Measurements from ENCODE around the gene HAL.

HAL gene

DNA sequence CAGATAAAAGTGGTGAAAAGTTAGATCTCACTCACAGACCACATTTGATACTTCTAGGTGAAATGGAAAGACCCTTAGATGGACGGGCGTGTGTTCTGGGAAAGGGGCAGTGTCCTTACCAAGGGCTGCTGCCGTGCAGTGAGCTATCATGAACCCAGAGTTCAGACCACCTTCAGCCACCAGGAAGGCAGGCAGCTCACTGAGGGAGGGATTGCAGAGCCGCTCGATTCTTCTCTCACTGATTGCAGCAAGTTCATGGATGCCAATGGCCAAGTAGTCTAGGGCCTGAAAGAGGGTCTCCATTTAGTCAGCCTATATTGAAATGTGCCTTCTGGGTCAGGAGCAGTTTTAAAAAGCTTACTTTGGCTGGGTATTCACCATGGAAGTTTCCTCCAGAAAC, 15.7 kb downstream of the HAL start:
- TF ChIP-seq, protein P1, sequence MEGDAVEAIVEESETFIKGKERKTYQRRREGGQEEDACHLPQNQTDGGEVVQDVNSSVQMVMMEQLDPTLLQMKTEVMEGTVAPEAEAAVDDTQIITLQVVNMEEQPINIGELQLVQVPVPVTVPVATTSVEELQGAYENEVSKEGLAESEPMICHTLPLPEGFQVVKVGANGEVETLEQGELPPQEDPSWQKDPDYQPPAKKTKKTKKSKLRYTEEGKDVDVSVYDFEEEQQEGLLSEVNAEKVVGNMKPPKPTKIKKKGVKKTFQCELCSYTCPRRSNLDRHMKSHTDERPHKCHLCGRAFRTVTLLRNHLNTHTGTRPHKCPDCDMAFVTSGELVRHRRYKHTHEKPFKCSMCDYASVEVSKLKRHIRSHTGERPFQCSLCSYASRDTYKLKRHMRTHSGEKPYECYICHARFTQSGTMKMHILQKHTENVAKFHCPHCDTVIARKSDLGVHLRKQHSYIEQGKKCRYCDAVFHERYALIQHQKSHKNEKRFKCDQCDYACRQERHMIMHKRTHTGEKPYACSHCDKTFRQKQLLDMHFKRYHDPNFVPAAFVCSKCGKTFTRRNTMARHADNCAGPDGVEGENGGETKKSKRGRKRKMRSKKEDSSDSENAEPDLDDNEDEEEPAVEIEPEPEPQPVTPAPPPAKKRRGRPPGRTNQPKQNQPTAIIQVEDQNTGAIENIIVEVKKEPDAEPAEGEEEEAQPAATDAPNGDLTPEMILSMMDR (IDR thresholded peaks at IDR 0.05), result no peak

DNA sequence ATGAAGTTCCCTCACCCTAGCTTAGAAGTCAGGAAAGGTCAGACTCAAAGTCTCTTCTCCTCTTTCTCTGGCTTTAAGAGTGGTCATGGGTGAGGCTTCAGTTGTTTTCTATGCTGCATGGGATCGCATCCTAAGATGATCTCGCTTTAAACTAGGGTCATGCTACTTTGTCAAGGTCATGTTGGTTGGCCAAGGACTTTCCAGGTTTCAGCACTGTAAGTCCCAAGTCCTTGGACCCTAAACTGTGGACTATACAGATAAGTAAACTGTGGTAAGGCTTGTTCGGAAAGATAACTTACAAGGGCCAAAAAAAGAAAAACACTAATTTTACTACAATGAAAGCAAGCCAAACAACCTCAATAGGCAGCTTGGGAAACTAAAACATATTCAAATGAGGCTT, 17.4 kb downstream of the HAL start:
- TF ChIP-seq, protein P1 (IDR thresholded peaks at IDR 0.05), result no peak

DNA sequence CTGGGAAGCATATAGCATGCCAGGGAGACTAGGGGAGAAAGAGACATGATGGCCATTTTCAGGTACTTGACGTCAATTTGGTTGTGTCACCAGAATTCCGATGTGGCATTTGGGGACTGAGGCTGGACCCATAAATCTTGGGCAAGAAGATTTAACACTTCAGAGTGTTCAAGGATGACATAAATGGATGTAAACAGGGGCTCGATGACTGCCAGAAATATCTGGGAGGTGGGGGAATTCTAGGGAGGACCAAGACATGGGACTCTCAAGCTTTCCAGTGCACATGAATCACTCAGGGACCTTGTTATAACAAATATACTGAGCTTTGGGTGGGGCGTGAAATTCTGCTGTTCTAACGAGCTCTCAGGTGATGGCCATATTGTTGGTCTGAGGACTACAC, 17.8 kb downstream of the HAL start:
- TF ChIP-seq, protein P1 (IDR thresholded peaks at IDR 0.05), result no peak

DNA sequence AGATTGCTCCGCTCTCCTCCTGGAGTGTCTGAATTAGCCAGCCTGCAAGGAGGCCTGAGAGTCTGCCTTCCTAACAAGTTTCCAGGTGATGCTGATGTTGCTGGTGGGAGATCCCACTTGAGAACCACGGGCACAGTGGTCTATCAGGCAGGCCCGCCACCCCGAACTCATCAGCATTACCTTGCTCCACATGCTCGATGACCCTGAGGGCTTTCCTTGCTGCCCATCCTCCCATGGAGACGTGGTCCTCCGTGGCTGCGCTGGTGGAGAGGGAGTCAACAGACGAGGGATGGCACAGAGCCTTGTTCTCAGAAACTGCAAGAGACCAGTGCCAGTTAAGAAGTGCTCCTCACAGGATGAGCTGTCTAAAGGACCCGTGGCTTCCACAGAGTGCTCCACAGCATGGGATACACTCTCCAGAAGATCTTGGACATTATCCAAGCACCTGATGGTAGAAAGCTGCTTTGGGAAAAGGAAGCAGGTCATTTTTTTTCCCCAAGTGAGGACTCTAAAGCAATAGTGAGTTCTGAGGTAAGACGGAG, 18.3 kb downstream of the HAL start:
- TF ChIP-seq, protein P1 (IDR thresholded peaks at IDR 0.05), result no peak

DNA sequence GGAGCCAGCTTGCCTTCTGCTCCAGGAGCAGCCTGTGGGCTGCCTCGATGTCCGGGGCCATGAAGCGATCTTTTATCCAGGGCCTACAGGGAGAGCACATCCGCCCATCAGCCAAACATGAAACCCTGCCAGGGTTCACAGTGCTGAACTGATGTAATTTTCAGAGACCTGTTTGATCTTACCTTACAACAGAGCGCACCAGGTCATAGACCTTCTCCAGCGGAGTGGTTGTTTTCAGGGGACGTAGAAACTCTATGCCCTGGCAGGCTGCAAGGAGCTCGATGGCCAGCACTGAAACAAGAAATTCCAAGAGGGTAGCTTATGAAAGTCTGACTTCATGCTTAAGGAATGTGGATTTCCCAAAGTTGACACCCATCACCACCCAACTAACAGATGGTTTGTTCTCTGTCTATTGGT, 19.7 kb downstream of the HAL start:
- TF ChIP-seq, protein P1 (IDR thresholded peaks at IDR 0.05), result no peak

DNA sequence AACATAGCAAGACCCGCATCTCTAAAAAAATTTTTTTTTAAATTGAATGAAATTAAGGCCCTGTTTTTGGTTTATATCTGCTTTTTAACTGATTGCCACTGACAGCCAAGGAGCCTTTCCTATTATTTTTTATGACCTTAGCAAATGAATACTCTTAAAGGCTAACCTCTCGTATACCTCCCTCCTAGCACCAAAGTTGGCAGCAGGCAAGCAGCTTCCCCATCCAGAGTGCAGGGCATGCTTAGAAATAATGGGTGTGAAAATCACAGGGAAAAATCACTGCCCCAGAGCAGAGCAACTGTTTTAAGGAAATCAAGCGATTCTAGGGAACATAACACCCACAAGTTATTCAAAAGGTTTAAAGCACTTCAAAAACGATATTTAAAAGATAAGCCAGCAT, 20.7 kb downstream of the HAL start:
- TF ChIP-seq, protein P1 (IDR thresholded peaks at IDR 0.05), result no peak

DNA sequence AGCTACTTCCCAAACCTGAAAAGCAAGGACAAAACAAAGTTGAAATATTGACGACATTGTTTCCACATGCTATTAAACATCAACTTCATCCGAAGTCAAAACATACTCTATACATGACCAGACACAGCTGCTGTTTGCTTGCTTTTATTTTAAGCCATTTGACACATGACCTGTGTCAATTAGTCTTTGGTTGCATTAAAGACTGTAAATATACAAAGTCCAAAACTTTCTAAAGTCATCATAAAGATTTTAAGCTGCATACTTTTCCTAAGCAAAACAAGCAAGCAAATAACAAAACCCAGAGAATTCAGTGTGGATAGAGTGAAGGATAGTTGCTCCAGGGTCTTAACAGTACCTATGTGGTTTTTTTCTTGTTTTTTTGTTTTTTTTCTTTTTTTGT, 21.8 kb downstream of the HAL start:
- TF ChIP-seq, protein P1 (IDR thresholded peaks at IDR 0.05), result no peak

DNA sequence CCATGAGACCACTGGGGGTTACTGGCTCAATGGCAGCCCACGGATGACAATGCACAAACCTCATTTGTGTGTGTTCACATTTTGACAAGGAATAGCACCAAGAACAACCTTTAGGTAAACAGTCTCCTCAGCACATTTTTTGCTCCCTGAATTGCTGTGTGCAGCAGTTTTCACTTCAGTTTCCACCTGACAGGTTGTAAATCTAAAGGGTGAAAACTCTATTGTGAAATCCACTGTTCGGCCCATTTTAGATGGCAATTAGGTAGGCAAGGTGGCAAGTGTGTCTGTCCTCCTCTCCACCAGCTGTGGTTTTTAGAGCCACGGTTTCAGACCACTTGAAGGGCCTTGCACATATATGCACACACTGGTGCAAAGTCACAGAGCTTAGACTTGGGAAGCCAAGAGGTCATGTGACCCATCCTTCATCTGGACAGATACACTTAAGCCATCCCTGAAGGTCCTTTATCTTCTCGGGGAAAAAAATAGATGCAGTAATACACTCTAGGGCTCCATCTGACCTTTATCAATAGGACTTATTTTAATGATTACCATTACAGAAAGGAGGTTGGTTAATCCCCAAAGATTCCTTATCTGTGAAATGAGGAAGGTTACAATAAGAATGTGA, 23.2 kb downstream of the HAL start:
- TF ChIP-seq, protein P1 (IDR thresholded peaks at IDR 0.05), result no peak
